Measurements from ENCODE around the gene DDX25.

- no peak for TF ChIP-seq CTCF (conservative IDR thresholded peaks at IDR 0.05)
- no peak for TF ChIP-seq EZH2 (IDR thresholded peaks at IDR 0.05; ENCODE audit: low read depth)
Measured at GRCh38 chr11:125960771-125961170, 56.5 kb downstream of the DDX25 start.

All from PC-9 (cell line).